HepG2 (cell line): ENCODE results near the gene HAUS2. TPM values are rescaled to one million over a fixed set of nuclear protein-coding genes. Genes with fewer than 3 reads are reported as not detected.

Experiments used
- ATF1 ChIP-seq: IDR thresholded peaks from 2 replicates; pipeline ENCODE4 v1.6.1; 2016; ENCODE audit warnings: mild to moderate bottlenecking, control low read depth
- DPF2 ChIP-seq: sonication (generic); formaldehyde crosslinking; IDR thresholded peaks from 2 replicates; pipeline ENCODE4 v1.4.0; 2020; ENCODE audit warnings: mild to moderate bottlenecking, low read depth, missing genetic modification reagents, borderline replicate concordance
- FOXP1 ChIP-seq, 2 experiments: fragments of 450-650 bp in 1 of 2; IDR thresholded peaks; 2 replicates each; pipeline ENCODE4 v1.6.1; 2017 to 2018; ENCODE audit warnings: antibody characterized with exemption in 1 of 2
- FUBP1 ChIP-seq: sonication (generic); formaldehyde crosslinking; IDR thresholded peaks from 2 replicates; pipeline ENCODE4 v1.5.1; 2020; ENCODE audit warnings: missing genetic modification reagents, mild to moderate bottlenecking, borderline replicate concordance
- HNRNPK ChIP-seq: fragments of 200-400 bp; formaldehyde crosslinking; IDR thresholded peaks from 2 replicates; pipeline ENCODE4 v1.6.1; 2018; ENCODE audit warnings: low read length, low read depth, moderate library complexity, mild to moderate bottlenecking; ENCODE audit not compliant: poor library complexity, severe bottlenecking
- MXD1 ChIP-seq: sonication (generic); formaldehyde crosslinking; IDR thresholded peaks from 2 replicates; pipeline ENCODE4 v1.4.0; 2020; ENCODE audit warnings: mild to moderate bottlenecking, missing genetic modification reagents
- NFKBIZ ChIP-seq: IDR thresholded peaks from 2 replicates; pipeline ENCODE4 v1.6.1; 2018; ENCODE audit warnings: missing genetic modification reagents, missing compliant biosample characterization
- RBM39 ChIP-seq: fragments of 200-400 bp; formaldehyde crosslinking; IDR thresholded peaks from one replicate; pipeline ENCODE4 v1.6.1; 2018; ENCODE audit warnings: antibody characterized with exemption, mild to moderate bottlenecking, low read depth, low read length; ENCODE audit not compliant: poor library complexity, severe bottlenecking
- RFX5 ChIP-seq: IDR thresholded peaks from 2 replicates; pipeline ENCODE4 v1.6.1; 2011; ENCODE audit warnings: low read depth, low read length, improper control_type of control experiment
- SIN3A ChIP-seq: IDR thresholded peaks from 2 replicates; pipeline ENCODE4 v1.6.1; 2011; ENCODE audit warnings: low read depth, mild to moderate bottlenecking, control low read depth, low read length, borderline replicate concordance
- SNAPC5 ChIP-seq: sonication (generic); formaldehyde crosslinking; IDR thresholded peaks from 2 replicates; pipeline ENCODE4 v1.8.1; 2023; ENCODE audit warnings: mild to moderate bottlenecking, missing genetic modification reagents, borderline replicate concordance
- ZC3H4 ChIP-seq: sonication (generic); formaldehyde crosslinking; IDR thresholded peaks from 2 replicates; pipeline ENCODE4 v1.4.0; 2020; ENCODE audit warnings: missing genetic modification reagents, borderline replicate concordance
- ZMAT3 ChIP-seq: sonication (generic); formaldehyde crosslinking; conservative IDR thresholded peaks from 2 replicates; pipeline ENCODE4 v1.7.0; 2021; ENCODE audit warnings: missing genetic modification reagents
- ZNF101 ChIP-seq: sonication (generic); formaldehyde crosslinking; IDR thresholded peaks from 2 replicates; pipeline ENCODE4 v1.4.0; 2020; ENCODE audit warnings: mild to moderate bottlenecking, low read depth, missing genetic modification reagents, borderline replicate concordance
- ZNF205 ChIP-seq: IDR thresholded peaks from 2 replicates; pipeline ENCODE4 v1.6.1; 2018; ENCODE audit warnings: missing biosample characterization, missing genetic modification reagents
- ZNF451 ChIP-seq: sonication (generic); formaldehyde crosslinking; IDR thresholded peaks from 2 replicates; pipeline ENCODE4 v1.5.0; 2020; ENCODE audit warnings: mild to moderate bottlenecking, missing genetic modification reagents
- polyA plus RNA-seq, 8 experiments: library from polyadenylated mRNA; depleted of rRNA in 3 of 8; stranded (reverse) in 7 of 8; unstranded in 1 of 8; fragments of >200 nt; fragmentation: Illumina TruSeq in 4 of 8; extraction: Trizol in 4 of 8; gene quantifications; 2 replicates each; pipeline versions ENCODE4 v1.2.1 to v1.2.3, GENCODE V29; 2011 to 2016; ENCODE audit warnings: low read depth in 4 of 8, missing spikeins in 1 of 8, mixed read lengths in 1 of 8; ENCODE audit not compliant: insufficient read depth in 1 of 8
- total RNA-seq, 5 experiments: library from RNA; depleted of rRNA; stranded (reverse); fragments of >200 nt; fragmentation: Illumina TruSeq; extraction: Trizol; gene quantifications; 2 replicates each; pipeline ENCODE4 v1.2.3, GENCODE V29; 2016; ENCODE audit warnings: low read depth in 1 of 5
- TF ChIP-seq, protein P1 (sequence below): sonication (generic); formaldehyde crosslinking; IDR thresholded peaks from 2 replicates; pipeline ENCODE4 v1.5.0; 2020; ENCODE audit warnings: mild to moderate bottlenecking, missing genetic modification reagents, moderate library complexity
- TF ChIP-seq, protein P2 (sequence below): sonication (generic); formaldehyde crosslinking; IDR thresholded peaks from 2 replicates; pipeline ENCODE4 v1.8.0; 2023; ENCODE audit warnings: mild to moderate bottlenecking, missing genetic modification reagents
- TF ChIP-seq, protein P3 (sequence below): IDR thresholded peaks from 2 replicates; pipeline ENCODE4 v1.6.1; 2016; ENCODE audit warnings: missing biosample characterization, missing genetic modification reagents, low read depth

The HAUS2 gene
- total and polyA plus RNA-seq, 2 of the 13 experiments (the other 11 are each of a cell fraction or from before 2014, with no cell fraction given) = 11.6 to 32.9 TPM

- no peak for TF ChIP-seq FUBP1
- TF ChIP-seq, protein P1, sequence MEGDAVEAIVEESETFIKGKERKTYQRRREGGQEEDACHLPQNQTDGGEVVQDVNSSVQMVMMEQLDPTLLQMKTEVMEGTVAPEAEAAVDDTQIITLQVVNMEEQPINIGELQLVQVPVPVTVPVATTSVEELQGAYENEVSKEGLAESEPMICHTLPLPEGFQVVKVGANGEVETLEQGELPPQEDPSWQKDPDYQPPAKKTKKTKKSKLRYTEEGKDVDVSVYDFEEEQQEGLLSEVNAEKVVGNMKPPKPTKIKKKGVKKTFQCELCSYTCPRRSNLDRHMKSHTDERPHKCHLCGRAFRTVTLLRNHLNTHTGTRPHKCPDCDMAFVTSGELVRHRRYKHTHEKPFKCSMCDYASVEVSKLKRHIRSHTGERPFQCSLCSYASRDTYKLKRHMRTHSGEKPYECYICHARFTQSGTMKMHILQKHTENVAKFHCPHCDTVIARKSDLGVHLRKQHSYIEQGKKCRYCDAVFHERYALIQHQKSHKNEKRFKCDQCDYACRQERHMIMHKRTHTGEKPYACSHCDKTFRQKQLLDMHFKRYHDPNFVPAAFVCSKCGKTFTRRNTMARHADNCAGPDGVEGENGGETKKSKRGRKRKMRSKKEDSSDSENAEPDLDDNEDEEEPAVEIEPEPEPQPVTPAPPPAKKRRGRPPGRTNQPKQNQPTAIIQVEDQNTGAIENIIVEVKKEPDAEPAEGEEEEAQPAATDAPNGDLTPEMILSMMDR (CRISPR knock-in tag) = no peak; the same call in 1 of the 2 replicates
- no peak for TF ChIP-seq ZNF101 (CRISPR knock-in tag)
- TF ChIP-seq, protein P2, sequence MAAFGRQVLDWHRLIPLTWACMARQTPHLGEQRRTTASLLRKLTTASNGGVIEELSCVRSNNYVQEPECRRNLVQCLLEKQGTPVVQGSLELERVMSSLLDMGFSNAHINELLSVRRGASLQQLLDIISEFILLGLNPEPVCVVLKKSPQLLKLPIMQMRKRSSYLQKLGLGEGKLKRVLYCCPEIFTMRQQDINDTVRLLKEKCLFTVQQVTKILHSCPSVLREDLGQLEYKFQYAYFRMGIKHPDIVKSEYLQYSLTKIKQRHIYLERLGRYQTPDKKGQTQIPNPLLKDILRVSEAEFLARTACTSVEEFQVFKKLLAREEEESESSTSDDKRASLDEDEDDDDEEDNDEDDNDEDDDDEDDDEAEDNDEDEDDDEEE = 0 out of 2 replicates have a peak, but pooled peaks have one; percentile 56
- no peak for TF ChIP-seq SNAPC5 (CRISPR knock-in tag)
- no peak for TF ChIP-seq ATF1 (CRISPR knock-in tag)
- TF ChIP-seq ZNF205 (CRISPR knock-in tag) = no peak
- TF ChIP-seq, protein P3, sequence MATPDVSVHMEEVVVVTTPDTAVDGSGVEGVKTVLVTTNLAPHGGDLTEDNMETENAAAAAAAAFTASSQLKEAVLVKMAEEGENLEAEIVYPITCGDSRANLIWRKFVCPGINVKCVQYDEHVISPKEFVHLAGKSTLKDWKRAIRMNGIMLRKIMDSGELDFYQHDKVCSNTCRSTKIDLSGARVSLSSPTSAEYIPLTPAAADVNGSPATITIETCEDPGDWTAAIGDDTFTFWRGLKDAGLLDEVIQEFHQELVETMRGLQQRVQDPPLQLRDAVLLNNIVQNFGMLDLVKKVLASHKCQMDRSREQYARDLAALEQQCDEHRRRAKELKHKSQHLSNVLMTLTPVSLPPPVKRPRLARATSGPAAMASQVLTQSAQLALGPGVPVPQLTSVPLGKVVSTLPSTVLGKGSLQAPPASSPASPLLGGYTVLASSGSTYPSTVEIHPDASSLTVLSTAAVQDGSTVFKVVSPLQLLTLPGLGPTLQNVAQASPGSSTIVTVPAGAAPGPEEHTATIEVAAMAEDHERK (CRISPR knock-in tag) = no peak
- TF ChIP-seq HNRNPK = peak; percentile 82
- TF ChIP-seq ZNF451 (CRISPR knock-in tag) = no peak
- TF ChIP-seq FOXP1 (IDR thresholded peaks at IDR 0.05) = no peak
- no peak; the same call in 1 of the 2 replicates for TF ChIP-seq FOXP1 (CRISPR knock-in tag; IDR thresholded peaks at IDR 0.05)
- TF ChIP-seq RFX5 = no peak
- TF ChIP-seq NFKBIZ = no peak
- TF ChIP-seq RBM39 = no peak
- TF ChIP-seq MXD1 (CRISPR knock-in tag) = peak; percentile 79
- TF ChIP-seq ZC3H4 (CRISPR knock-in tag) = no peak
- peak; percentile 72; the same call in 1 of the 2 replicates for TF ChIP-seq SIN3A
- peak; percentile 92 for TF ChIP-seq ZMAT3 (CRISPR knock-in tag)
- no peak for TF ChIP-seq DPF2 (CRISPR knock-in tag)
These were observed 26.8 kb downstream of the HAUS2 start, which contains the start of gene STARD9 (continued) for GRCh38 chr15:42575188-42576039.
